ENCODE data around the gene FANCD2OS. TPM values are rescaled to one million over a fixed set of nuclear protein-coding genes. Genes with fewer than 3 reads are reported as not detected.

Gene FANCD2OS
- polyA plus RNA-seq, 1 experiment: not detected

Other genes with a start within 250 kb of the FANCD2OS start
- gene CIDEC, start 228.0 kb downstream of the FANCD2OS start, polyA plus RNA-seq (2011; rRNA removed): not detected in 2 replicates
- gene JAGN1, start 217.6 kb downstream of the FANCD2OS start, polyA plus RNA-seq (2011; rRNA removed): 44.4 and 47.9 TPM in 2 replicates
- gene IL17RE, start 205.4 kb downstream of the FANCD2OS start, polyA plus RNA-seq (2011; rRNA removed): 2.0 and 2.1 TPM in 2 replicates
- 17.3 and 24.4 TPM in 2 replicates for gene IL17RC, start 191.2 kb downstream of the FANCD2OS start, polyA plus RNA-seq (2011; rRNA removed)
- 29.5 TPM in 2 replicates for gene CRELD1, start 174.4 kb downstream of the FANCD2OS start, polyA plus RNA-seq (2011; rRNA removed)
- gene PRRT3, start 155.8 kb downstream of the FANCD2OS start, polyA plus RNA-seq (2011; rRNA removed): 3.4 and 4.2 TPM in 2 replicates
- 159 and 161 TPM in 2 replicates for gene EMC3, start 121.4 kb downstream of the FANCD2OS start, polyA plus RNA-seq (2011; rRNA removed)
- 3.6 and 5.4 TPM in 2 replicates for gene FANCD2, start 81.8 kb downstream of the FANCD2OS start, polyA plus RNA-seq (2011; rRNA removed)
- gene BRK1, start 7.4 kb upstream of the FANCD2OS start, polyA plus RNA-seq (2011; rRNA removed): 198 and 202 TPM in 2 replicates
- 12.7 and 13.7 TPM in 2 replicates for gene VHL, start 33.5 kb upstream of the FANCD2OS start, polyA plus RNA-seq (2011; rRNA removed)
- 7.6 and 8.9 TPM in 2 replicates for gene IRAK2, start 56.7 kb upstream of the FANCD2OS start, polyA plus RNA-seq (2011; rRNA removed)
- 17.7 and 20.5 TPM in 2 replicates for gene TATDN2, start 140.2 kb upstream of the FANCD2OS start, polyA plus RNA-seq (2011; rRNA removed)
- 0.10 TPM in 1 of 2 replicates, not detected in the other for gene GHRL, start 184.7 kb upstream of the FANCD2OS start, polyA plus RNA-seq (2011; rRNA removed)
- gene SEC13, start 212.9 kb upstream of the FANCD2OS start, polyA plus RNA-seq (2011; rRNA removed): 195 and 268 TPM in 2 replicates

Data from AG04450 (cell line).